Measurements from ENCODE around the gene MYO3B.

GRCh38 chr2:170381678-170382077, 203.7 kb downstream of the MYO3B start:
- TF ChIP-seq CTCF (IDR thresholded peaks at IDR 0.05) = no peak
- TF ChIP-seq POLR2A (IDR thresholded peaks at IDR 0.05) = no peak
